Ovary (tissue), 9 donors: ENCODE data around the gene CD109. TPM values are rescaled to one million over a fixed set of nuclear protein-coding genes. Genes with fewer than 3 reads are reported as not detected.

Source experiments
- DNase-seq, 5 donors: peaks; one replicate each; pipeline ENCODE4 v3.0.0-alpha.2; 2019 to 2020
- H3K27ac ChIP-seq, 2 donors: fragments of 200-600 bp; one replicate each; pipeline versions ENCODE4 v1.5.1 to v1.8.0; 2019 to 2022
- H3K27me3 ChIP-seq: fragments of 200-600 bp; one replicate; pipeline ENCODE4 v1.8.0; 2022
- H3K36me3 ChIP-seq: fragments of 200-600 bp; sonication (generic); one replicate; pipeline ENCODE4 v1.5.1; 2019
- H3K4me1 ChIP-seq: one replicate; pipeline ENCODE4 v1.8.1; 2013; ENCODE audit warnings: mild to moderate bottlenecking, moderate library complexity; ENCODE audit not compliant: insufficient read depth
- H3K4me3 ChIP-seq: fragments of 200-600 bp; sonication (generic); one replicate; pipeline ENCODE4 v1.5.1; 2017
- H3K9me3 ChIP-seq, 2 donors: fragments of 200-600 bp in 1 of 2; sonication (generic) in 1 of 2; one replicate each; pipeline versions ENCODE4 v1.5.1 to v1.8.1; 2013 to 2019; ENCODE audit warnings: mild to moderate bottlenecking in 1 of 2, moderate library complexity in 1 of 2
- EP300 ChIP-seq: sonication (generic); formaldehyde crosslinking; IDR thresholded peaks from one replicate; pipeline ENCODE4 v1.6.1; 2017; ENCODE audit warnings: antibody characterized with exemption
- POLR2A ChIP-seq: fragments of 450-650 bp; IDR thresholded peaks from one replicate; pipeline ENCODE4 v1.6.1; 2017; ENCODE audit warnings: antibody characterized with exemption, mild to moderate bottlenecking, moderate library complexity
- WGBS, 3 donors: extraction: QIAGEN DNeasy Blood & Tissue Kit in 1 of 3; methylation state at CpG; one replicate each; pipeline versions ENCODE4 v1.1.5 to v1.1.7; 2013 to 2017; 5-methylcytosine and 5-hydroxymethylcytosine counted together
- intact Hi-C, 4 donors: fragments of 100-400 bp; cut with DNase I; formaldehyde crosslinking; loops; one replicate each; pipeline versions ENCODE4 v1.11.0 to v1.15.1; 2022 to 2023
- polyA plus RNA-seq, 2 donors: library from polyadenylated mRNA; stranded (reverse); fragments of 200-250 nt in 1 of 2; fragments of 350-450 nt in 1 of 2; fragmentation: Illumina TruSeq in 1 of 2; extraction: RNeasy Lipid Tissue Mini Kit (QIAGEN cat#74804) in 1 of 2; gene quantifications; one replicate each; pipeline ENCODE4 v1.2.3, GENCODE V29; 2013 to 2014
- total RNA-seq, 7 donors: library from RNA; depleted of rRNA in 2 of 7; stranded (reverse); fragments of >200 nt in 2 of 7; fragmentation: NEBNext Ultra II Directional in 3 of 7; extraction: Animal tissue kit (Norgen Biotek cat#: 25700) in 3 of 7; gene quantifications; one replicate each; pipeline versions ENCODE4 v1.1.0 to v1.2.4, GENCODE V29; 2016 to 2023
- TF ChIP-seq, protein P1 (sequence below), 3 donors: fragments of 450-650 bp in 2 of 3; fragments of 200-600 bp in 1 of 3; IDR thresholded peaks; one replicate each; pipeline versions ENCODE4 v1.5.1 to v1.8.0; 2016 to 2022; ENCODE audit warnings: antibody characterized with exemption in 3 of 3, mild to moderate bottlenecking in 1 of 3
- donor health status: DM: no; HTN: no; CAD: no; lungs with moderate emphysema.
- donor health status: DM: no; HTN: no; CAD: no.
- donor health status: Bipolar disorder and iron deficiency.
- donor health status: DM: yes; HTN: yes; CAD: no.
- donor health status: DM: no; HTN: no; CAD: no.
- donor health status: DM: yes; HTN: yes; CAD: no.

The CD109 gene
- total and polyA plus RNA-seq, 9 donors, result 1.2 to 5.8 (median 3.2) TPM

DNA sequence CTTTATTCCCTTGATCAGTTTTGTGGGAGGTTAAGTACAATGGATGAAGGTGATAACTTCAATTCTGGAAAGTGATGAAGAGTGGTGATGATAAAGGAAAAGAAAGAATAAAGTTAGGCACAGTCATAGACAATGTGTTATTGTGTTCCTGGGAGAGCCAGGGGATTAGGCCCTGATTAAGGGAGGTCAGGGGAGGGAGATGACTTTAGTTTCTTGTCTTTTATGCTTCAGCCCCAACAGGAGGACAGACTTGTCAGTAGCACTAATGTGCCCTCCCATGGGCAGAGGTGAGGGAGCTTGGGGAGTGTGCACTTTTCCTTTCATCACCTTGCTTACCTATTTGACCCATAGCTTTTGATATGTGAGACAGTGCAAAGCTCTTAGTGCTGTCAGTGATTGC is 115.7 kb downstream of the CD109 start:
- TF ChIP-seq POLR2A (no peak), EP300 (no peak)
- TF ChIP-seq, protein P1, sequence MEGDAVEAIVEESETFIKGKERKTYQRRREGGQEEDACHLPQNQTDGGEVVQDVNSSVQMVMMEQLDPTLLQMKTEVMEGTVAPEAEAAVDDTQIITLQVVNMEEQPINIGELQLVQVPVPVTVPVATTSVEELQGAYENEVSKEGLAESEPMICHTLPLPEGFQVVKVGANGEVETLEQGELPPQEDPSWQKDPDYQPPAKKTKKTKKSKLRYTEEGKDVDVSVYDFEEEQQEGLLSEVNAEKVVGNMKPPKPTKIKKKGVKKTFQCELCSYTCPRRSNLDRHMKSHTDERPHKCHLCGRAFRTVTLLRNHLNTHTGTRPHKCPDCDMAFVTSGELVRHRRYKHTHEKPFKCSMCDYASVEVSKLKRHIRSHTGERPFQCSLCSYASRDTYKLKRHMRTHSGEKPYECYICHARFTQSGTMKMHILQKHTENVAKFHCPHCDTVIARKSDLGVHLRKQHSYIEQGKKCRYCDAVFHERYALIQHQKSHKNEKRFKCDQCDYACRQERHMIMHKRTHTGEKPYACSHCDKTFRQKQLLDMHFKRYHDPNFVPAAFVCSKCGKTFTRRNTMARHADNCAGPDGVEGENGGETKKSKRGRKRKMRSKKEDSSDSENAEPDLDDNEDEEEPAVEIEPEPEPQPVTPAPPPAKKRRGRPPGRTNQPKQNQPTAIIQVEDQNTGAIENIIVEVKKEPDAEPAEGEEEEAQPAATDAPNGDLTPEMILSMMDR (IDR thresholded peaks at IDR 0.05), result no peak
- no peak for DNase-seq
- Histone ChIP-seq H3K27ac (no peak overlapping the region), H3K4me1 (no peaks in the 10 kb centered on the region), H3K36me3 (no peaks in the 10 kb centered on the region), H3K9me3 (no peaks in the 10 kb centered on the region), H3K4me3 (no peak overlapping the region), H3K27me3 (no peaks in the 10 kb centered on the region)
- intact Hi-C loops, result no loop called here

DNA sequence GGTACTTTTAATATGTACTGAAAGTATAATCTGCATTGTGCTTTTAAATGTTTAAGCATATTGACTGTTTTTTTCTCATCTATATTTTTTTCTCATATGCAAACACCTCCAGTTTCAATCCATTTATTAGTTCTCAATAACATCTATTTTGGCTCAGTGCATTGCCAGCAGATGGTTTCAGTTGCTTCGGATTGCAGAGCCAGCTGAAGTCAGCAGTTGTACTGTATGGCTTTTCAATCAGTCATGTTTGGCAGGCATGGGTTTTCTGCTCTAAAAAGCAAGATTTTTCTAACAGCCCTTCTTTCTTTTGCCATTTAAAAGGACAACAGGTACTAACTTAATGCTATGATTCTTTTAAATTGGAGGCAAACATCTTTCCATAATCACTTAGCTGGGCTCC is 121.2 kb downstream of the CD109 start:
- Histone ChIP-seq H3K27ac (no peak overlapping the region), H3K36me3 (no peaks in the 10 kb centered on the region), H3K9me3 (no peaks in the 10 kb centered on the region), H3K4me3 (no peak overlapping the region), H3K27me3 (no peaks in the 10 kb centered on the region), H3K4me1 (no peaks in the 10 kb centered on the region)
- WGBS, 3 donors, result 41 to 55% (median 52%) methylated on average over 1 of the region's 1 CpG
- intact Hi-C loops, result no loop called here
- DNase-seq, result no peak
- TF ChIP-seq POLR2A (no peak), EP300 (no peak)
- TF ChIP-seq, protein P1 (IDR thresholded peaks at IDR 0.05), result no peak

DNA sequence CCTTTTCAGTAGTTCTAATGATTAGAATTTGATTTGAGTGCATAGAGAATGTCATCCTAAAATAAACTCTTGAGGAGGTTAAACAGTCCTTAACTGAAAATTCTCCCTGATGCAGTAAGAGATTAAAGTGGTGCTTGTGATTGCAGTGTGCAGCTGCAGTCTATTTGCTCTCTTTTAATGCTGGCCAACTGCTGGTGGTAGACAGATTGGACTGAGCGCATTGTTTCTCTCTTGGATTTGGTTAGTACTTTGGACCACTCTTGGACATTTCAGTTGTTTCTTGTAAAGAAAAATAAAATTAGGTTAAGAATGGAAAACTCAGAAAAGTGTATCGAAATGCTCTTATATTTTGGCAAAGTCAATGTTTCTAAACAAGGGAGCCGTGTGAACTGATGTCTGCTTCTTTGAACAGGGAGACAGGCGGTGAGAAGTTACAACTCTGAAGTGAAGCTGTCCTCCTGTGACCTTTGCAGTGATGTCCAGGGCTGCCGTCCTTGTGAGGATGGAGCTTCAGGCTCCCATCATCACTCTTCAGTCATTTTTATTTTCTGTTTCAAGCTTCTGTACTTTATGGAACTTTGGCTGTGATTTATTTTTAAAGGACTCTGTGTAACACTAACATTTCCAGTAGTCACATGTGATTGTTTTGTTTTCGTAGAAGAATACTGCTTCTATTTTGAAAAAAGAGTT is 127.2 kb downstream of the CD109 start:
- 16 to 23% (median 16%) methylated on average over 6 of the region's 6 CpGs for WGBS, 3 donors
- Histone ChIP-seq H3K4me1 (no peaks in the 10 kb centered on the region), H3K9me3 (no peaks in the 10 kb centered on the region), H3K36me3 (no peaks in the 10 kb centered on the region), H3K27ac (no peak overlapping the region), H3K27me3 (peaks cover 3% of the 10 kb centered on the region), H3K4me3 (no peak overlapping the region)
- no peak for DNase-seq
- intact Hi-C loops, result no loop called here
- TF ChIP-seq EP300 (no peak), POLR2A (no peak)
- TF ChIP-seq, protein P1 (IDR thresholded peaks at IDR 0.05), result no peak

DNA sequence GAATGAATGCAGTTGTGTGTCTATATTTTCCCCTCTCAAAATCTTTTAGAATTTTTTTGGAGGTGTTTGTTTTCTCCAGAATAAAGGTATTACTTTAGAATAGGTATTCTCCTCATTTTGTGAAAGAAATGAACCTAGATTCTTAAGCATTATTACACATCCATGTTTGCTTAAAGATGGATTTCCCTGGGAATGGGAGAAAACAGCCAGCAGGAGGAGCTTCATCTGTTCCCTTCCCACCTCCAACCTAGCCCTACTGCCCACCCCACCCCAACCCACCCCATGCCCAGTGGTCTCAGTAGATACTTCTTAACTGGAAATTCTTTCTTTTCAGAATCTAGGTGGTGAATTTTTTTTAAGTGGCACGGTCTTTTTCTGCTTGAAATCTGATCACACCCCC is 127.8 kb downstream of the CD109 start:
- H3K9me3 ChIP-seq, result no peaks in the 10 kb centered on the region
- WGBS, 3 donors, result 90 to 91% (median 90%) methylated on average over 1 of the region's 1 CpG
- no peak for DNase-seq
- no peaks in the 10 kb centered on the region for H3K36me3 ChIP-seq
- TF ChIP-seq, protein P1 (IDR thresholded peaks at IDR 0.05), result no peak
- TF ChIP-seq EP300 (no peak), POLR2A (no peak)
- H3K4me3 ChIP-seq, result no peak overlapping the region
- no peaks in the 10 kb centered on the region for H3K4me1 ChIP-seq
- peaks cover 3% of the 10 kb centered on the region for H3K27me3 ChIP-seq
- H3K27ac ChIP-seq, result no peak overlapping the region
- intact Hi-C loops, result no loop called here
